Skeletal muscle satellite cell (primary cell): ENCODE results near the gene MYH11.

Source experiments
- H3K27me3 ChIP-seq: 2 replicates; pipeline ENCODE4 v1.7.0; 2013; ENCODE audit warnings: low read length; ENCODE audit not compliant: control insufficient read depth, insufficient read depth
- H3K36me3 ChIP-seq: 2 replicates; pipeline ENCODE4 v1.7.0; 2013; ENCODE audit warnings: mild to moderate bottlenecking, control low read depth, low read length; ENCODE audit not compliant: insufficient read depth
- H3K4me1 ChIP-seq: 2 replicates; pipeline ENCODE4 v1.7.0; 2013; ENCODE audit warnings: low read length; ENCODE audit not compliant: control insufficient read depth, insufficient read depth
- H3K4me2 ChIP-seq: 2 replicates; pipeline ENCODE4 v1.7.0; 2013; ENCODE audit warnings: mild to moderate bottlenecking, low read length
- H3K4me3 ChIP-seq: 2 replicates; pipeline ENCODE4 v1.7.0; 2013; ENCODE audit warnings: low read length
- H3K9ac ChIP-seq: 2 replicates; pipeline ENCODE4 v1.7.0; 2013; ENCODE audit warnings: mild to moderate bottlenecking, low read depth, low read length, moderate library complexity
- H3K9me3 ChIP-seq: replicated peaks from 2 replicates; pipeline ENCODE4 v1.7.0; 2013; ENCODE audit warnings: mild to moderate bottlenecking, control low read depth, low read length

Gene MYH11

DNA sequence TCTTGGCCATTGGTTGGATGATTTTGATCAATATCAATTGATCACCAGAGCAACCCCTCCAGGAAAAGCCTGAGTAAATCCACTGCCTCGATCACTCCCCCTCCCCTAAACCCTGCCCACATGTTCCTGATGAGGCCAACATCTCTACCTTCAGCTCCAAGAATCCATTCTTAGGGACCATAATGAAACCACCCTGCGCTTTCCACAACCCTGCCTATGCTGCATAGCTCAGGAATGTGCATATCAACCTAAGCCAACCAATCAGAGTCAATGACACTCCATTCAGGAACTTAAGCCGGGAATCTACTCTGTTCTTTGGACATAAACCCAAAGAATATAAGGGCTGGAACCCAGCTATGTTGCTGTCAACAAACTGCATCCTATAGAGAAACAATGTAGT is 86.3 kb downstream of the MYH11 start:
- no peaks in the 10 kb centered on the region for H3K9me3 ChIP-seq
- no peak overlapping the region for H3K9ac ChIP-seq
- H3K36me3 ChIP-seq: no peaks in the 10 kb centered on the region
- no peaks in the 10 kb centered on the region for H3K4me1 ChIP-seq
- peaks cover 53% of the 10 kb centered on the region for H3K27me3 ChIP-seq
- no peak overlapping the region for H3K4me3 ChIP-seq
- H3K4me2 ChIP-seq: no peak overlapping the region

DNA sequence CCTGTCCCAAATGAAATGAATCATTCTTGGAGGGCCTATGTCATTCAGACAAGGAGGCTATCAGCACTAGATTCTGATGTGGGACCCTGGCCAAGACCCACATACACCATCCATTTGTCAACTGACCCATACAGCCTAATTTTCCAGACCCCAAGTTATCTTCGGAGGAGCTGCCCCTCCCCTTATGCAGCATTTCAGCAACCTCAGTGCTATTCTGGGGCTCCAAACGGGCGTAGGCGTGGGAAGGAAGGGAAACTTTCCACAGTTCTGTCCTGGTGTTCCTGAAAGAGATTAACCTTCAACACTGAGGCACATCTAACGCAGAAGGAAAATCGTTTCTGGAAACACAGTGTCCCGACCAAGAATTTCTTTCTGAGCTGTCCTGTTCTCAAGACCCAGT is 86.7 kb downstream of the MYH11 start:
- H3K4me1 ChIP-seq: no peaks in the 10 kb centered on the region
- H3K4me2 ChIP-seq: no peak overlapping the region
- peaks cover 52% of the 10 kb centered on the region for H3K27me3 ChIP-seq
- H3K36me3 ChIP-seq: no peaks in the 10 kb centered on the region
- no peak overlapping the region for H3K9ac ChIP-seq
- H3K4me3 ChIP-seq: no peak overlapping the region
- no peaks in the 10 kb centered on the region for H3K9me3 ChIP-seq

DNA sequence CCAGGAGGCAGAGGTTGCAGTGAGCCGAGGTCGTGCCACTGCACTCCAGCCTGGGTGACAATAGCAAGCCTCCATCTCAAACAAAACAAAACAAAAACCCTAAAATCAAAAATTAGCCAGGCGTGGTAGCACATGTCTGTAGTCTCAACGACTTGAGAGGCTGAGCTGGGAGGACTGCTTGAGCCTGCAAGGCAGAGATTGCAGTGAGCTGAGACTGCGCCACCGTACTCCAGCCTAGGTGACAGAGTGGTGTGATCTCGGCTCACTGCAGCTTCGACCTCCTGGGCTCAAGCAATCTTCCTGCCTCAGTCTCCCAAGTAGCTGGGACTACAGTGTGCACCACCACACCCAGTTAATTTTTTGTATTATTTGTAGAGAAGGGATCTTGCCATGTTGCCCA is 87.6 kb downstream of the MYH11 start:
- no peak overlapping the region for H3K4me2 ChIP-seq
- H3K4me1 ChIP-seq: no peaks in the 10 kb centered on the region
- no peak overlapping the region for H3K9ac ChIP-seq
- H3K27me3 ChIP-seq: peaks cover 50% of the 10 kb centered on the region
- no peak overlapping the region for H3K4me3 ChIP-seq
- no peaks in the 10 kb centered on the region for H3K36me3 ChIP-seq
- H3K9me3 ChIP-seq: no peaks in the 10 kb centered on the region

DNA sequence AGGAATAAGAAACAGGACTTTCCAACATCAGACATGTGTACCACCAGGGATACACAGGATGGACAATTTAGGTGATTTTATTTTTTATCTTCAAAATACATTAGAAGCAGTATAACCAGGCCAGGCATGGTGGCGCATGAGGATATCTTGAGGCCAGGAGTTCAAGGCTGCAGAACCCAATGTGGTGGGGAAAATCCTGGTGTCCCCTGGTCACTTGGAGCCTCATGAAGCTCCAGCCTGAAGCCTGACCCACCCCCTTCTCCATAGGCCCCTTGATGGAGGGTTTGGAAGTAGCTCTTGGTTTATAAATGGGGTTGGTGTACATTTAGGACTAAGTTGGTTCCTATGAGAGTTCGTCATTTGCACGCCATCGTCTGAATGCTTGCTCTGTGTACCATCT is 88.6 kb downstream of the MYH11 start:
- Histone ChIP-seq H3K4me1 (no peaks in the 10 kb centered on the region), H3K36me3 (no peaks in the 10 kb centered on the region), H3K27me3 (peaks cover 46% of the 10 kb centered on the region)

GRCh38 chr16:15766918-15767317 is 89.9 kb downstream of the MYH11 start:
- no peaks in the 10 kb centered on the region for H3K9me3 ChIP-seq
- no peak overlapping the region for H3K4me3 ChIP-seq
- no peaks in the 10 kb centered on the region for H3K4me1 ChIP-seq
- peaks cover 48% of the 10 kb centered on the region for H3K27me3 ChIP-seq
- no peak overlapping the region for H3K4me2 ChIP-seq
- no peak overlapping the region for H3K9ac ChIP-seq
- H3K36me3 ChIP-seq: no peaks in the 10 kb centered on the region

More for the DNA sequence above, 88.6 kb downstream of the MYH11 start:
- Histone ChIP-seq H3K9me3 (no peaks in the 10 kb centered on the region), H3K4me2 (no peak overlapping the region), H3K9ac (no peak overlapping the region), H3K4me3 (no peak overlapping the region)

DNA sequence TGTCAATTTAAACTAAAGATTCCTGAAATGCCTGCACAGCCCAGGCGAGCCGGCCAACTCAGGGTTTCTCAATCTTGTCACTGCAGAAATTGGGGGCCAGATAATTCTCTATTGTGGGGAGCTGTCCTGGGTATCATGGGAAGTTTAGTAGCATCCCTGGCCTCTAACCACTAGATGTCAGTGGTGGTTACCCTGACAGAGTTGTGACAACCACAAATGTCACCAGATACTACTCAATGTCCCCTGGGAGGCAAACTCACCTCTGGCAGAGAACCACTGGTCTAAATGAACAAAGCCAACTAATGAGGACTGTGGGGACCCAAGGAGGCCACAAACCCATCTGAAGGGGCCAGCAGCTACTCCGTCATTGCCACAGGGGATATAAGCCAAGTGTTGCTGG is 90.9 kb downstream of the MYH11 start:
- Histone ChIP-seq H3K36me3 (no peaks in the 10 kb centered on the region), H3K27me3 (peaks cover 45% of the 10 kb centered on the region), H3K4me2 (no peak overlapping the region)

GRCh38 chr16:15765116-15765515 is 91.7 kb downstream of the MYH11 start:
- Histone ChIP-seq H3K27me3 (peaks cover 44% of the 10 kb centered on the region), H3K9me3 (no peaks in the 10 kb centered on the region), H3K4me2 (no peak overlapping the region), H3K4me1 (no peaks in the 10 kb centered on the region), H3K36me3 (no peaks in the 10 kb centered on the region), H3K9ac (no peak overlapping the region), H3K4me3 (no peak overlapping the region)

More for the DNA sequence above, 90.9 kb downstream of the MYH11 start:
- no peak overlapping the region for H3K9ac ChIP-seq
- H3K4me1 ChIP-seq: no peaks in the 10 kb centered on the region
- H3K9me3 ChIP-seq: no peaks in the 10 kb centered on the region
- no peak overlapping the region for H3K4me3 ChIP-seq

- H3K27me3 ChIP-seq: peaks cover 45% of the 10 kb centered on the region
- no peak overlapping the region for H3K4me3 ChIP-seq
- H3K36me3 ChIP-seq: no peaks in the 10 kb centered on the region
- H3K4me1 ChIP-seq: no peaks in the 10 kb centered on the region
- H3K9ac ChIP-seq: no peak overlapping the region
- no peak overlapping the region for H3K4me2 ChIP-seq
- H3K9me3 ChIP-seq: no peaks in the 10 kb centered on the region
Observed at GRCh38 chr16:15764112-15764511, 92.7 kb downstream of the MYH11 start.

- no peak overlapping the region for H3K4me3 ChIP-seq
- H3K27me3 ChIP-seq: peaks cover 40% of the 10 kb centered on the region
- H3K9me3 ChIP-seq: no peaks in the 10 kb centered on the region
- H3K36me3 ChIP-seq: no peaks in the 10 kb centered on the region
- H3K4me2 ChIP-seq: no peak overlapping the region
- no peak overlapping the region for H3K9ac ChIP-seq
- no peaks in the 10 kb centered on the region for H3K4me1 ChIP-seq
Observed at GRCh38 chr16:15760129-15760528, 96.7 kb downstream of the MYH11 start.

GRCh38 chr16:15759070-15759469 is 97.8 kb downstream of the MYH11 start:
- no peak overlapping the region for H3K4me3 ChIP-seq
- no peaks in the 10 kb centered on the region for H3K9me3 ChIP-seq
- H3K4me2 ChIP-seq: no peak overlapping the region
- peaks cover 31% of the 10 kb centered on the region for H3K27me3 ChIP-seq
- H3K4me1 ChIP-seq: no peaks in the 10 kb centered on the region
- no peaks in the 10 kb centered on the region for H3K36me3 ChIP-seq
- H3K9ac ChIP-seq: no peak overlapping the region

DNA sequence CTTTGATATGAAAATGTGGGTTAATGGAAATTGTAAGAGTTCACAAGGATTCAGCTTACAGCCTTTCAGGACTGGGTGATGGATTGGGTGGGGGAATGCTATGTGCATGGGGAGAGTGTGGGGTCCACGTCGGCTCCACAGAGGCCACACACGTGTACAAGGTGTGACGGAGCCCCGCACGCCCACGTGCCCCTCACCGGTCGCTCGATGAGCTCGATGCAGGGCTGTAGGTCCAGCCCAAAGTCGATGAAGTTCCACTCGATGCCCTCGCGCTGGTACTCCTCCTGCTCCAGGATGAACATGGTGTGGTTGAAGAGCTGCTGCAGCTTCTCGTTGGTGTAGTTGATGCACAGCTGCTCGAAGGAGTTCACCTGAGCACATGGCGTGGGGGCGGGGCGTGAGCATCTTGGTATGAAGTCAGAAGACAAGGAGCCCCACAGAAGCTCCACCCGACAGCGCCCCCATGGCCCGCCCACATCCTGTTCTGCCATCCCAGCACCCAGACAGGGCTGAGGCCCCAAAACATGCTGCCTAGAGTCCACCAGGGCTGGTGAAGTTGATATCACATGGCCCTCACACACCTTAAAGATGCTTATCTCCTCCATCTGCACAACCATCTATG is 99.1 kb downstream of the MYH11 start:
- H3K4me3 ChIP-seq: no peak overlapping the region
- no peaks in the 10 kb centered on the region for H3K9me3 ChIP-seq
- peaks cover 22% of the 10 kb centered on the region for H3K27me3 ChIP-seq
- H3K9ac ChIP-seq: no peak overlapping the region
- no peaks in the 10 kb centered on the region for H3K36me3 ChIP-seq
- H3K4me2 ChIP-seq: no peak overlapping the region
- no peaks in the 10 kb centered on the region for H3K4me1 ChIP-seq

- peaks cover 15% of the 10 kb centered on the region for H3K27me3 ChIP-seq
Observed at GRCh38 chr16:15757077-15757386, 99.8 kb downstream of the MYH11 start.

More at GRCh38 chr16:15757077-15757386, 99.8 kb downstream of the MYH11 start:
- Histone ChIP-seq H3K36me3 (no peaks in the 10 kb centered on the region), H3K4me2 (peak overlapping the region; percentile 33), H3K4me3 (no peak overlapping the region), H3K9me3 (no peaks in the 10 kb centered on the region), H3K9ac (no peak overlapping the region), H3K4me1 (no peaks in the 10 kb centered on the region)
